HG03558 (cell line): ENCODE measurements around the gene MRPL41.
"Not testable (repeated sequence)": the region's sequence is repeated elsewhere in the genome, so short reads cannot be mapped to it uniquely, and the experiment has no call there.

Experiments
- ATAC-seq: cut with Tn5 transposase; IDR thresholded peaks from one replicate; pipeline ENCODE4 v1.9.1; 2021; ENCODE audit warnings: moderate number of reproducible peaks; ENCODE audit not compliant: unreplicated experiment; ENCODE audit errors: extremely low read depth

The MRPL41 gene

GRCh38 chr9:137551264-137552021 is at the start of gene MRPL41:
TSS of gene MRPL41 (plus strand) at chr9:137551879. CDS start at chr9:137552082, 203 bp downstream.
- peak; percentile 50 for ATAC-seq

- ATAC-seq, result no peak
Measured at GRCh38 chr9:137502008-137502911, 49.4 kb upstream of the MRPL41 start.

- no peak for ATAC-seq
Measured at GRCh38 chr9:137504432-137504777, 47.3 kb upstream of the MRPL41 start.

GRCh38 chr9:137505421-137506140 is 46.1 kb upstream of the MRPL41 start:
- no peak for ATAC-seq

GRCh38 chr9:137506274-137506673 is 45.4 kb upstream of the MRPL41 start:
- no peak for ATAC-seq

GRCh38 chr9:137506702-137507171 is 44.9 kb upstream of the MRPL41 start:
- no peak for ATAC-seq

GRCh38 chr9:137509198-137509597 is 42.5 kb upstream of the MRPL41 start:
- ATAC-seq, result no peak

GRCh38 chr9:137511126-137511525 is 40.6 kb upstream of the MRPL41 start:
- not testable (repeated sequence) for ATAC-seq

- no peak for ATAC-seq
Measured at GRCh38 chr9:137511758-137512463, 39.8 kb upstream of the MRPL41 start.

GRCh38 chr9:137513136-137513535 is 38.5 kb upstream of the MRPL41 start:
- ATAC-seq, result not testable (repeated sequence)

- not testable (repeated sequence) for ATAC-seq
Measured at GRCh38 chr9:137513801-137514570, 37.7 kb upstream of the MRPL41 start.

- no peak for ATAC-seq
Measured at GRCh38 chr9:137514691-137515337, 36.9 kb upstream of the MRPL41 start.

- no peak for ATAC-seq
Measured at GRCh38 chr9:137515338-137515724, 36.3 kb upstream of the MRPL41 start.

- no peak for ATAC-seq
Measured at GRCh38 chr9:137516144-137516917, 35.3 kb upstream of the MRPL41 start.

GRCh38 chr9:137518661-137519459 is 32.8 kb upstream of the MRPL41 start:
- not testable (repeated sequence) for ATAC-seq

GRCh38 chr9:137519553-137519952 is 32.1 kb upstream of the MRPL41 start:
- ATAC-seq, result no peak
